T-cell (primary cell): Measurements from ENCODE around the gene SYNDIG1. TPM values are rescaled to one million over a fixed set of nuclear protein-coding genes. Genes with fewer than 3 reads are reported as not detected.

ENCODE experiments used
- ATAC-seq, 4 experiments: fragments of 200-7000 bp in 3 of 4; fragments of 150-1000 bp in 1 of 4; cut with Tn5 transposase; replicated peaks in 1 of 4; 1 replicate in 3 of 4; 2 replicates in 1 of 4; pipeline ENCODE4 v1.10.0; 2021; ENCODE audit warnings: moderate library complexity in 3 of 4, mild to moderate bottlenecking in 2 of 4, moderate number of reproducible peaks in 1 of 4
- CTCF ChIA-PET, 2 donors: fragments of 300-600 bp; sonication (Branson Sonifier 250); formaldehyde crosslinking; loops; one replicate each; lab custom pipeline; 2022; ENCODE audit warnings: antibody characterized with exemption in 2 of 2; lab: Charles Lee
- POLR2A ChIA-PET, 2 donors: fragments of 300-600 bp; sonication (Branson Sonifier 250); formaldehyde crosslinking; loops; one replicate each; lab custom pipeline; 2022; ENCODE audit warnings: antibody characterized with exemption in 2 of 2; lab: Charles Lee
- DNase-seq, 35 experiments: peaks; one replicate each; pipeline versions ENCODE4 v3.0.0 to v3.0.0-alpha.2; 2013 to 2023
- H3K27ac ChIP-seq: one replicate; pipeline ENCODE4 v1.5.1; 2013; ENCODE audit warnings: low read length
- H3K27me3 ChIP-seq, 2 experiments: replicated peaks in 1 of 2; 1 replicate in 1 of 2; 2 replicates in 1 of 2; pipeline versions ENCODE4 v1.6.1 to v1.7.0; 2013; ENCODE audit warnings: low read length in 1 of 2, mixed read lengths in 1 of 2; ENCODE audit not compliant: control insufficient read depth in 2 of 2, insufficient read depth in 2 of 2; ENCODE audit errors: extremely low read depth in 1 of 2
- H3K36me3 ChIP-seq, 2 donors: 1 replicate in 1 of 2; 2 replicates in 1 of 2; pipeline versions ENCODE4 v1.6.1 to v1.7.0; 2013; ENCODE audit warnings: low read length in 1 of 2; ENCODE audit not compliant: control insufficient read depth in 2 of 2, insufficient read depth in 1 of 2; ENCODE audit errors: extremely low read depth in 1 of 2
- H3K4me1 ChIP-seq, 2 experiments: 1 replicate in 1 of 2; 2 replicates in 1 of 2; pipeline versions ENCODE4 v1.6.1 to v1.7.0; 2013; ENCODE audit warnings: low read length in 2 of 2, mixed read lengths in 1 of 2; ENCODE audit not compliant: insufficient read depth in 2 of 2, control insufficient read depth in 1 of 2; ENCODE audit errors: extremely low read depth in 1 of 2
- H3K4me3 ChIP-seq, 2 donors: 1 replicate in 1 of 2; 2 replicates in 1 of 2; pipeline versions ENCODE4 v1.5.1 to v1.7.0; 2013; ENCODE audit warnings: mild to moderate bottlenecking in 2 of 2, low read length in 1 of 2, moderate library complexity in 1 of 2; ENCODE audit not compliant: control insufficient read depth in 1 of 2; ENCODE audit errors: extremely low read depth in 1 of 2
- H3K9me3 ChIP-seq: 2 replicates; pipeline ENCODE4 v1.7.0; 2013
- H3K27ac Mint-ChIP-seq, 2 donors: one replicate each; pipeline ENCODE4 v1.8.0; 2020 to 2021; ENCODE audit warnings: mild to moderate bottlenecking in 2 of 2, mixed read lengths in 2 of 2
- H3K27me3 Mint-ChIP-seq, 2 donors: one replicate each; pipeline ENCODE4 v1.8.0; 2021 to 2022; ENCODE audit warnings: mixed read lengths in 2 of 2
- H3K36me3 Mint-ChIP-seq: one replicate; pipeline ENCODE4 v1.8.0; 2021; ENCODE audit warnings: mixed read lengths
- H3K4me1 Mint-ChIP-seq, 3 donors: one replicate each; pipeline ENCODE4 v1.8.0; 2020 to 2022; ENCODE audit warnings: mixed read lengths in 3 of 3, mild to moderate bottlenecking in 1 of 3
- H3K4me3 Mint-ChIP-seq, 3 donors: one replicate each; pipeline ENCODE4 v1.8.0; 2020 to 2022; ENCODE audit warnings: mild to moderate bottlenecking in 3 of 3, mixed read lengths in 3 of 3, moderate library complexity in 3 of 3
- H3K9me3 Mint-ChIP-seq, 3 donors: one replicate each; pipeline ENCODE4 v1.8.0; 2020 to 2022; ENCODE audit warnings: mixed read lengths in 3 of 3
- WGBS: methylation state at CpG from one replicate; pipeline ENCODE4 v1.1.5; 2013; ENCODE audit warnings: missing lambda C conversion rate; ENCODE audit not compliant: insufficient coverage; 5-methylcytosine and 5-hydroxymethylcytosine counted together
- total RNA-seq, 35 experiments: library from RNA in 6 of 35; stranded (reverse) in 6 of 35; fragments of 120-200 nt in 1 of 35; gene quantifications; one replicate each; pipeline versions ENCODE4 v1.2.1 to v1.2.4 and lab custom pipeline; 2013 to 2026

Gene SYNDIG1
- total RNA-seq, 5 donors from 2014 or later (not counting 1 experiment from before 2014, with no cell fraction given), result not detected

DNA sequence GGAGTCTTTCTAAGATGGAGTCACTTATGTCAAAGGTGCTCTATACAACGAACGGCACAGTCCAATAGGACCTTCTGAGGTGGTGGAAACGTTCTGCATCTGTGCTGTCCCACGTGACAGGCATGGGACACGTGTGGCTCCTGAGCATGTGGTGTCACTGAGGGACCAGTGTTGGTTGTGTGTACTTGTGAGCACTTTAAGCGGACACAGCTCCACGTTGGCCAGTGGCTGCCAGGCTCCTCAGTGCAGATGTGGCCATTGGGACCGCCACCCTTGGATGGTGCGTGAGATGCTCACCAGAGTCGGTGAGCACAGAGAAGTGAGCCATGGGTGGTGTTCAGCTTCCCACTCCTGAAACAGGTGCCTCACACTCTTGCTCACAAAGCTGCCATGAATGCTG, 110.0 kb downstream of the SYNDIG1 start:
- POLR2A ChIA-PET, result no interaction called here
- Histone ChIP-seq H3K4me3 (no peak overlapping the region), H3K9me3 (no peaks in the 10 kb centered on the region), H3K27me3 (peaks cover 0 to 10% of the 10 kb centered on the region in 2 experiments), H3K27ac (no peak overlapping the region), H3K4me1 (no peaks in the 10 kb centered on the region), H3K36me3 (no peaks in the 10 kb centered on the region)
- WGBS, result 70% methylated on average over 10 of the region's 10 CpGs
- no peaks in the 10 kb centered on the region for H3K36me3 Mint-ChIP-seq
- H3K9me3 Mint-ChIP-seq, result no peaks in the 10 kb centered on the region
- H3K4me3 Mint-ChIP-seq, result no peak overlapping the region
- no peaks in the 10 kb centered on the region for H3K27me3 Mint-ChIP-seq
- H3K27ac Mint-ChIP-seq, result no peak overlapping the region
- ATAC-seq, result no peak
- H3K4me1 Mint-ChIP-seq, result no peaks in the 10 kb centered on the region
- no peak for DNase-seq
- CTCF ChIA-PET, result no interaction called here

DNA sequence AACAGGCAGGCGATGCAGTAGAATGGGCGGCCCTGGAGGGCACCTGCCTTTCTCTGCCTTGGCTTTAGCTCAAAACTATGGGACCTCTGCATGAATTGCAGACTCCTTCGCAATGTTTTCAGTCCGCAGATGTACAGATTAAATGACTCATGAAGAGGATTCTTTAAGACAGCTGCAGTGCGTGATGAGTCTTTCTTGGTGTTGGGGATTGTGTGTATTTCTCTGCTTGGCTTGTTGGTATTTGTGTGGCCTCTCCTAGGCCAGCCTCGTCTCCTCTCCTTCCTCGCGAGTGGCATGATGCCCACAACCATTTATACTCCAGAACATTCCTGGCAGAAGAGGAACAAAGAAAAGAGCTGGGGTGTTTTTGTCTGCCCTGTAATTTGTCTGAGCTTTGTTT, 110.6 kb downstream of the SYNDIG1 start:
- no peak overlapping the region for H3K27ac Mint-ChIP-seq
- ATAC-seq (no peak), DNase-seq (no peak)
- H3K36me3 ChIP-seq, result no peaks in the 10 kb centered on the region
- H3K36me3 Mint-ChIP-seq, result no peaks in the 10 kb centered on the region
- H3K4me3 ChIP-seq, result no peak overlapping the region
- H3K27ac ChIP-seq, result no peak overlapping the region
- no peaks in the 10 kb centered on the region for H3K9me3 ChIP-seq
- no peaks in the 10 kb centered on the region for H3K4me1 ChIP-seq
- peaks cover 0 to 13% of the 10 kb centered on the region in 2 experiments for H3K27me3 ChIP-seq
- 100% methylated on average over 4 of the region's 8 CpGs for WGBS
- H3K9me3 Mint-ChIP-seq, result no peaks in the 10 kb centered on the region
- no peak overlapping the region for H3K4me3 Mint-ChIP-seq
- ChIA-PET POLR2A (no interaction called here), CTCF (no interaction called here)
- H3K27me3 Mint-ChIP-seq, result no peaks in the 10 kb centered on the region
- no peaks in the 10 kb centered on the region for H3K4me1 Mint-ChIP-seq

DNA sequence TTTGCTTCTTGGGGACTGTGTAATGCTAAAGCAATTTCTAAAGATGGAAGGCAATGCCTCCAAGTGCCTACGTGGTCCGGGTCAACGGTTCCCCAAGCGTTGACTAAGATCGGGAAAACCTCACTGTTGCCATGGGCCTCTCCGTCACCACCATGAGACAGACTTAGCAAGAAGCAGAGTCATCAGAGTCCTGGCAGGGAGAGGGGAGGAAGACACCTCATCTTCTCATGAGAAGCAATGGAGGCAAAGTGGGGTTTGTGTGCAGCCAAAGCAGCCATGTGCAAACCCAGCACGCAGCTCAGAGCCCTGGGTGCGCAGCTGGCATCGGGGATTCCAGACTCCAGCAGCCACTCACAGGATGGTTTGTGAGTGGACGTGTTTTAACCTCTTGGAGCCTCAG, 111.4 kb downstream of the SYNDIG1 start:
- ATAC-seq, result no peak
- H3K9me3 ChIP-seq, result no peaks in the 10 kb centered on the region
- no peaks in the 10 kb centered on the region for H3K36me3 ChIP-seq
- H3K27me3 Mint-ChIP-seq, result no peaks in the 10 kb centered on the region
- no peaks in the 10 kb centered on the region for H3K4me1 ChIP-seq
- no peak overlapping the region for H3K4me3 ChIP-seq
- WGBS, result 98% methylated on average over 5 of the region's 10 CpGs
- H3K27me3 ChIP-seq, result peaks cover 0 to 17% of the 10 kb centered on the region in 2 experiments
- H3K27ac ChIP-seq, result no peak overlapping the region
- H3K9me3 Mint-ChIP-seq, result no peaks in the 10 kb centered on the region
- ChIA-PET POLR2A (no interaction called here), CTCF (no interaction called here)
- no peak overlapping the region for H3K27ac Mint-ChIP-seq
- H3K4me3 Mint-ChIP-seq, result no peak overlapping the region
- no peaks in the 10 kb centered on the region for H3K36me3 Mint-ChIP-seq
- H3K4me1 Mint-ChIP-seq, result no peaks in the 10 kb centered on the region
- no peak for DNase-seq

DNA sequence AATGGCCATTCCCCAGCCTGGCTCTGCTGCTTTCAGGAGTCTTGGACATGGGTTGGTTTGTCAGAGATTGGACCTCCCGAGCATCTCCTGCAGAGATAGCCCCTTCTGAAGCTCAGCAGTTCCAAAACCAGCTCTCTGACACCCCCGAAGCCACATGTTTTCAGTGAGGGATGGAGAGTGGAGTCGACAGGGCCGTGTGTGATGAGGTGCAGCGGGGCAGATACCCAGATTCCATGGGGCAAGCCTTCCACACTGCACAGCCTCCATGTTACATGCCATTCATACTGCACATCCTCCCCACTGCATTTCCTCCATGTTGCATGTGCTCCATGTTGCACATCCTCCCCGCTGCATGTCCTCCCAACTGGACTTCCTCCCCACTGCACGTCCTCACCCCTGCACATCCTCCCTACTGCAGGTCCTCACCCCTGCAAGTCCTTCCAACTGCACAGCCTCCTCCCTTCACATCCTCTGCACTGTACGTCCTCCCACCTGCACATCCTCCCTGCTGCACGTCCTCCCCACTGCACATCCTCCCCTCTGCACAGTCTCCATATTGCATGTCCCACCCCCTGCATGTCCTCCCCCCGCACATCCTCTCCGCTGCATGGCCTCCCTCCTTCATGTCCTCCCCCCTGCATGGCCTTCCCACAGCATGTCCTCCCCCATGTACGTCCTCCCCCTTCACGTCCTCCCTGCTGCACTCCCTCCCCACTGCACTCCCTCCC, 112.2 kb downstream of the SYNDIG1 start:
- ChIA-PET CTCF (no interaction called here), POLR2A (no interaction called here)
- no peaks in the 10 kb centered on the region for H3K36me3 Mint-ChIP-seq
- no peaks in the 10 kb centered on the region for H3K4me1 Mint-ChIP-seq
- no peaks in the 10 kb centered on the region for H3K9me3 Mint-ChIP-seq
- H3K4me3 Mint-ChIP-seq, result no peak overlapping the region
- no peak overlapping the region for H3K4me3 ChIP-seq
- H3K36me3 ChIP-seq, result no peaks in the 10 kb centered on the region
- no peaks in the 10 kb centered on the region for H3K4me1 ChIP-seq
- peaks cover 0 to 19% of the 10 kb centered on the region in 2 experiments for H3K27me3 ChIP-seq
- no peaks in the 10 kb centered on the region for H3K27me3 Mint-ChIP-seq
- ATAC-seq (no peak), DNase-seq (no peak)
- no peaks in the 10 kb centered on the region for H3K9me3 ChIP-seq
- no peak overlapping the region for H3K27ac Mint-ChIP-seq
- no peak overlapping the region for H3K27ac ChIP-seq
- WGBS, result 70% methylated on average over 9 of the region's 13 CpGs

DNA sequence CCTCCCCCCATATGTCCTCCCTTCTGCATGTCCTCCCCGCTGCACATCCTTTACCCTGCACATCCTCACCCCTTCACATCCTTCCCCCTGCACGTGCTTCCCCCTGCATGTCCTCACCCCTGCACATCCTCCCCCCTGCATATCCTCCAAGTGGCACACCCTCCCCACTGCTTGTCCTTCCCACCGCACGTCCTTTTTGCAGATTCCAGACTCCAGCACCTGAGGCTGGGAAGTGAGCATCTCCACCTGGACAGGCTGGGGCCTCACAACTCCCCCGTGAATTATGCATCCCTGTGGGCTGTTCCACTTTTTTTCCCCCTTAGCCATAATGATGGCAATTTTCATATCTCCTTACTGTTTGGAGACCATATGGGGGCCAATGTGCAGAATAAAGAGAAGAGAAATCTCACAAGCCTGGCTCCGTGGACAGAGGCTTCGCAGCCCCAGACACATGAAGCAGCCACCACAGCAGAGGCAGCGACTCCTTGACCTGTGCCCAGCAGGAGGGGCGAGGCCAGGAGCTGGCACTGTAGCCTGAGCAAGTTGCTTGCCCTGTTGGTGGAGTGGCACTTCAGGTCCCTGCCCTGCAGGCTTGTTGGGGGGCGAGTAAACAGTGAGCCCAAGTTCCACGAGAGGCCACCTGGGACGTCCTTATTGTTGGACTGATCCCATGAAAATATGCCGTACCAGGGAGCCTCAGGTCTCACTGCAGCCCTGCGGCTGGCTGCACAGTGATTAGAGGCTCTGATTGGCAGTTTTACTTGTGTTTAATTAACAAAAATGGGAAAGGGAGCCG, 113.1 kb downstream of the SYNDIG1 start:
- POLR2A ChIA-PET, result no interaction called here
- H3K27me3 Mint-ChIP-seq, result no peaks in the 10 kb centered on the region
- no peak for ATAC-seq

DNA sequence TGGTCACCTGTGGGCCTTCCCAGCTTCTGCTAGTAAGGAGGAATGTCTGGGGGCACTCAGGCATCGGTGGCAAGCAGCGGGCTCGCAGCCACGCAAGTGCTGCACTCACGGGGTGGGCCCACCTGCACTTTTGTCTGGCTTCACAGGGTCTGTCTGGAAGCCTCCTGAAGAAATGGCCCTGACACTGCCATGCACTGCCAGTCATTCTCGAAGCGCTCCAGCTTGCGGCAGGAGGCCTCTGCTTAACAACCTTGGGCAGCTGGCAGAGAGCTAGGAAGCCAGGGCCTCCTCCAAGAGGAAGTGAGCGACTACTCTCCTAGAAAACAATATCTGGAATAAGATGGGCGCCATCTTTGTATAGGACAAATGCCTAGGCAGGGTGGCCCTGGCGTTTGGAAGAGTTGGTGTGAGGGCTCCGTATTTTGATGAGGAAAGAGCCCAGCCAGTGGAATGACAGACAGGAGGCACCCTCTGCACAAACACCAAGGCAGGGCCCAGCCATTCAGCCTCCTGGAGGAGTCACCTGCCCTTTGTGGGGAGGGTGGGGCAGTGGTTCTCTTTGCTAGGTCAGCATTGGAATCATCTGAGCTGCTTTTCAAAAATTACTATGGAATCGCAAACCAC, 113.9 kb downstream of the SYNDIG1 start:
- no peak overlapping the region for H3K27ac Mint-ChIP-seq

More for the DNA sequence above, 113.1 kb downstream of the SYNDIG1 start:
- Mint-ChIP-seq H3K4me3 (no peak overlapping the region), H3K9me3 (no peaks in the 10 kb centered on the region), H3K27ac (no peak overlapping the region), H3K4me1 (no peaks in the 10 kb centered on the region), H3K36me3 (no peaks in the 10 kb centered on the region)
- Histone ChIP-seq H3K27me3 (peaks cover 0 to 19% of the 10 kb centered on the region in 2 experiments), H3K4me3 (no peak overlapping the region), H3K4me1 (no peaks in the 10 kb centered on the region), H3K27ac (no peak overlapping the region), H3K9me3 (no peaks in the 10 kb centered on the region), H3K36me3 (no peaks in the 10 kb centered on the region)
- WGBS, result 77% methylated on average over 14 of the region's 15 CpGs
- no peak for DNase-seq
- CTCF ChIA-PET, result no interaction called here

More for the DNA sequence above, 113.9 kb downstream of the SYNDIG1 start:
- no peak for ATAC-seq
- ChIA-PET CTCF (no interaction called here), POLR2A (no interaction called here)
- no peak overlapping the region for H3K4me3 ChIP-seq
- Mint-ChIP-seq H3K9me3 (no peaks in the 10 kb centered on the region), H3K36me3 (no peaks in the 10 kb centered on the region), H3K4me1 (no peaks in the 10 kb centered on the region), H3K27me3 (no peaks in the 10 kb centered on the region), H3K4me3 (no peak overlapping the region)
- DNase-seq, result no peak
- no peaks in the 10 kb centered on the region for H3K4me1 ChIP-seq
- H3K27me3 ChIP-seq, result peaks cover 0 to 23% of the 10 kb centered on the region in 2 experiments
- H3K36me3 ChIP-seq, result no peaks in the 10 kb centered on the region
- no peaks in the 10 kb centered on the region for H3K9me3 ChIP-seq
- 91% methylated on average over 5 of the region's 13 CpGs for WGBS
- H3K27ac ChIP-seq, result no peak overlapping the region
